HS-5 (cell line): ENCODE measurements around the gene MSL1.
"Not testable (repeated sequence)": the region's sequence is repeated elsewhere in the genome, so short reads cannot be mapped to it uniquely, and the experiment has no call there.

Source experiments
- DNase-seq: peaks from one replicate; pipeline ENCODE4 v3.0.0-alpha.2; 2012; ENCODE audit warnings: low read depth

Gene MSL1

DNA sequence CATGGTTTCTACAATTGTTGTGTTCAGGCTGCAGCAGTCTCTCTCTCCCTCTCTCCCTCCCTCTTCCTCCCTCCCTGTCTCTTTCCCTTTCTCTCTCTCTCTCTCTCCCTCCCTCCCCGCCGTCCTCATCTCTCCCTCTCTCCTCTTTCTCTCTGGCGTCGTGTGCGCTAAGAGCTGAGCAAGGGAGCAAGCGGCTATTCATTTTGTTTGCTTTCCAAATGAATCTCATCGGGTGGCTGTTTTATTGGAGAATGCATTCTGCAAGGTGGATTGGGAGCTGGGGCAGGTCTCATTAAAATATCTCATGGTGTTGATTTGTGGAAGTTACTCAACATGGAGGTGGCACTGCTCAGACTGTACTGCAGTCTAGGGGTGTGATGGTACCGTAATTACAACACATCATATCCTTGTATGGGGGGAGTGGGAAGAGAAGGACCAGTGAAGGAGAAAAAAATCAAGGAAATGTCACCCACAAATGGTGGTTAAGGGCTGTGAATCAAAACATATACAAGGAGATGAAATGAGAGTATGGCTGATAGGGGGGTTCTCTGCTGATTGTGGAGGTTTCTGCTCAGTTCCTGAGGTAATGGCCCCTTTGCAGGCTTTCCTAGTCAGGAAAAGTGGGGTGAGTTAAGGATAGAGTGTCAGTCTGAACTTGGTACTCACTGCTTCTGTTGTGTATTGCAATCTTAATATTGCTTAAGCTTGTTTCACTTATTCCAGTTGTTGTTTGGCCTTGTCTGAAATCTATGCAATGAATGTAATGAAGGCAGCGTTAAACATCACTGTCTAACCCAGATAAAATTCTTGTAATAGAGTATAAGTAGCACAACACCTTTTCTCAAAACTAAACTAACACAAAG, 2.7 kb downstream of the MSL1 start:
- no peak for DNase-seq

DNA sequence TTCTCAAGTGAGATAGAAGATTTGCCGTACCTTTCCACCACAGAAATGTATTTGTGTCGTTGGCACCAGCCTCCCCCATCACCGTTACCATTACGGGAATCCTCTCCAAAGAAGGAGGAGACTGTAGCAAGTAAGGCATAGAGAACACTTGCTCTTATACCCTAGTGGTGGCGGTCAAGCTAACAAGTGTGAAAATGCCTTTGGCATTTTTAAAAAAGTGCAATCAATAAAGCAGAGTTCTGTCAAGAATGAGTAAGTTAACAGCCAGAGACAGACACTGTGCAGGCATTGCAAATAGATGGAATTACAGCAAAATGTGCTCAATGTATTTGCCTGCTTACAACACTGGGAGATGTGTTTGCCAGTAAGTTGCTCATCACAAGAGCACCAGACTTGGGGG, 7.7 kb downstream of the MSL1 start:
- no peak for DNase-seq

DNA sequence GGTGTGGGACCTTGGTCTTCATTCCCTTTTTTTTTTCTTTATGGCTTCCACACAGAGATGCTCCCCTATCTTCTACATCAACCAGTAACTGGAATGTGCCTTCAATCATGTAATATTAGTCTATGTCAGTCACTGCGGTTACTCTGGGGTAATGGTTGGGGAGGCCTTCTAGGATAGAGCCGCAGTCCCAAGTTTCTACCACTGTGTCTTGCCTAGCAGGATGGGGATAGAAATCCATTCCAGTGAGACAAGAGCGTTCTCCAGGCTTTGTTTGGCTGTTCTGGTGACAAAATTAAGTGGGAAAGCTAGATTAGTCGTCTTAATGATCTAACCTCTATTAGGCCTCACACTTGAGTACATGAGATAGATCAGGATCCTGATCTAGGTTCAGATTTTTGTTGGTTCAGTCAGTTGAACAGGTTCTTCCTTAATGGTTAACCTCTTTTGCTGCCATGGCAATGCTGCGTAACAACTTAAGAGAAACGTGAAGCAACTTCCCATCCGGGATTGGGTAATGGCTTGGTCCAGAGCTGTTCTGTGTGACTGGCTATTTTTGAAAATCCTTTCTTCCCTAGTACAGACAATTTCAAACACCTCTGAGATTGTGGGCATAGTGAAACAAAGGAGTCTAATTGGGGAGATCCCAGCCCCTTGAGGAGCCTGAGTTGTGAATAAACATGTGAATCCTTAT, 8.7 kb downstream of the MSL1 start:
- DNase-seq: no peak

DNA sequence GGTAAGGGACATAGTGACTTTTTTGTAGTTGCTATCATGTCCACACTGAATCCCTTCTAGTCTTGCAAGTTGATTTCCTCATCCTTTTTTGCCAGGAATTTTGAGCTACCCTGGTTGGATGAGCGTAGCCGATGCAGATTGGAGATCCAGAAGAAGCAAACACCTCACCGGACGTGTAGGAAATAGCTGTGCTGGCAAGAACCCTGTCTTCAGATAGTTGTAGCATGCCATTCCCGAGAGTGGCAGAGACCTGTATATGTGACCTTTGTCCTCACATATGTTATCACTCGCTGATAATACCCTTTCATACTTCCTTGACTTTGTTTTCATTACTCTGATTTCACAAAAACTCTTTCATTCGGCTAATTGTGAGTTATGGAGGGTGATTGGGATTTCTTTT, 12.4 kb downstream of the MSL1 start:
- DNase-seq: no peak

DNA sequence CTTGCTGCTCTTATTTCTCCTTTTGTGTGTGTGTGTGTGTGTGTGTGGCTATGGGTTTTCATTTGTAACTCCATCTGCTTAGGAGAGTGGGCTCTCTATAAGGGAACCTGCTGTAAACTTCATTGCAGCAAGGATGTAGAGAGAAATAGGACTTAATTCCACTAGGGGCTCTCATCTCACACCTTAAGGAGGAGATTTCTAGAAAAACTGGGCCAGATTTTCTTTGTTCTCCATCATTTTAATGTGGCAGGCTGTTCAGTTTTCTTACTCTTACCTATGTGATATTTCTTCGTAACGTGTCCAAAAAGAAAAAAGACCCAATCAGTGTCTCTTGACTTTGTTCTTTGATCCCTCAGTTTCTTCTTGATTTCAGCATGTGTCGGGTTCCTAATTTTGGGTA, 14.0 kb downstream of the MSL1 start:
- DNase-seq: no peak

DNA sequence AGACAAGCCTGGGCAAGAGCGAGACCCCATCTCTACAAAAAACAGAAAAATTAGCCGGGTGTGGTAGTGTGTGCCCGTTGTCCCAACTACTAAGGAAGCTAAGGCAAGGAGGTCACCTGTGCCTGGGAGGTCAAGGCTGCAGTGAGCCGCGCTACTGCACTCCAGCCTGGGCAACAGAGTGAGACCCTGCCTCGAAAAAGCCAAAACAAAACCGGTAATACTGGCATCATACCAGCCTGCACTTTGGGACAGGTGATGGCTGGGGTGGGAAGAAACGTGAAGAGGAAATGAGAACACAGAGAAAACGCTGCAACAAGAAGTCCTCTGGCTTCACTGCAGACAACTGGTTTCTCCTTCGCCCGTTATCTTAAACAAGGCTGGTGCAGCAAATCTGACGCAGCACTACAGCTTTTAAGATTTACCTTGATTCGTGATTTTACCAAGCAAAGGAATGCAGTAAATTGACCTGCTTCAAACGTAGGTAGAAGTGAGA, 17.8 kb downstream of the MSL1 start:
- DNase-seq: no peak

DNA sequence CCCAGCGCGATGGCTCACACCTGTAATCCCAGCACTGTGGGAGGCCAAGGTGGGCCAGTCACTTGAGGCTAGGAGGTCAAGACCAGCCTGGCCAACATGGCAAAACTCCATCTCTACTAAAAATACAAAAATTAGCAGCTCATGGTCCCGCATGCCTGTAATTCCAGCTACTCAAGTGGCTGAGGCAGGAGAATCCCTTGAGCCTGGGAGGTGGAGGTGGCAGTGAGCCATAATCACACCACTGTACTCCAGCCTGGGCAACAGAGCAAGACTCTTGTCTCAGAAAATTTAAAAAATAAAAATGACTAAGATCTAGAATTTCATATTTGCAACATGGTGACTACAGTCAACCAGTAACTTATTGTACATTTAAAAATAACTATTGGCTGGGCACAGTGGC, 21.4 kb downstream of the MSL1 start:
- DNase-seq: not testable (repeated sequence)

DNA sequence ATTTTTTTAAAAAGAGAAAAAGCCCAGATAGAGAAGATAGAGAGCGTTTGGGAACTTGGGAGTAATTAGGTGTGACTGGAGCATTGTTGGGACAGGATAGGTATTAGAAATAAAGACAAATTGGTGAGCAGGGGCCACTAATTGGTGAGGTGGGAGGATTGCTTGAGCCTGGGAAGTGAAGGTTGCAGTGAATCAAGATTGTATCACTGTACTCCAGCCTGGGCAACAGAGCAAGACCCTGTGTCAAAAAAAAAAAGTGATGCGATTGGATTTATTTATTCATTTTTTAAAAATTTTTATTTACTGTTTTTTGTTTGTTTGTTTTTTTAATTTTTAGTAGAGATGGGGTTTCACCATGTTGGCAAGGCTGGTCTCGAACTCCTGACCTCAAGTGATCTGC, 23.7 kb downstream of the MSL1 start:
- DNase-seq: no peak

DNA sequence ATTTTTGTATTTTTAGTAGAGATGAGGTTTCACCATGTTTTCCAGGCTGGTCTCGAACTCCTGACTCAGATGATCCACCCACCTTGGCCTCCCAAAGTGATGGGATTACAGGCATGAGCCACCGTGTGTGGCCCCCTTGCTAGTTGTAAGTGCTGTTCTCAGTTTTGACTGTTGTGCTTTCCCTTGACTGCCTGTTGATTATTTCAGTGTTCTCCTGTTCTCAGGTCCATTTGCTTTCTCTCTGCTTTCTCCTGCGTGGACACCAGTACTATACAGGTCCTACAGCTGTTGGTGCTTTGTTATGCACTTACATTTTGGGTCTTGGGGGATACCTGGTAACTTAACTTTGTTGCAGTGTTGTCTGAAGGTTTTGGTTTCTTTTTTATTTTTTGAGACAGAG, 26.8 kb downstream of the MSL1 start:
- no peak for DNase-seq

DNA sequence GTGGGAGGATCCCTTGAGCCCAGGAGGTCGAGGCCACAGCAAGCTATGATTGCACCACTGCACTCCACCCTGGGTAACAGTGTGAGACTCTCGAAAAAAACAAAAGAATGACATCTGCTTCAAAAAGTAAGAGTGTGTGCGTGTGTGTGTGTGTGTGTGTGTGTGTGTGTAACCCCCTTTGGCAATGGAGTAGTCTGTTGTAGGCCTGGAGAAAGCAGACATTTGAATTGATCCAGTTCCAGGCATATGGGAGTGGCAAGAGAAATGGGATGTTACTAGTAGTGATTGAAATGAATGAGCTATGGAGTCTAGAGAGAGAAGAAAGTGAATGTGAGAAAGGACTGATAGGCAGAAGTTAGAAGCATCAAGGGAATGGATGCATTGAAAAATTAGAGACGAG, 28.5 kb downstream of the MSL1 start:
- no peak for DNase-seq

DNA sequence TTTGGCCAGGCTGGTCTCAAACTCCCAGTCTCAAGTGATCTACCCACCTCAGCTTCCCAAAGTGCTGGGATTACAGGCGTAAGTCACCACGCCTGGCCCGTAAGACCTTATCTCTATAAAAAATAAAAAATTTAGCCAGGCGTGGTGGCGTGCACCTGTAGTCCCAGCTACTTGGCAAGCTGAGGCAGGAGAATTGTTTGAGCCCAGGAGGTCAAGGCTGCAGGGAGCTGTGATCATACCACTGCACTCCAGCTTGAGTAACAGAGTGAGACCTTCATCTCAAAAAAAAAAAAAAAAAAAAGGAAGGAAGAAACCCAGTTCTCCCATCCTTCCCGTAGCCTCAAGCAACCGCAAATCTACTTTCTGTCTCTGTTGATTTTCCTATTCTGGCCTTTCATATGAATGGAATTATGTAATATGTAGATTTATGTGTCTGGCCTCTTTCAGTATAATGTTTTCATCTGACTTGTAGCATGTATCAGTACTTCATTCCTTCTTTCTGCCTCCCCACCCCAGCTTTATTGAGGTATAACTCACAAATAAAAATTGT, 29.7 kb downstream of the MSL1 start:
- no peak for DNase-seq

DNA sequence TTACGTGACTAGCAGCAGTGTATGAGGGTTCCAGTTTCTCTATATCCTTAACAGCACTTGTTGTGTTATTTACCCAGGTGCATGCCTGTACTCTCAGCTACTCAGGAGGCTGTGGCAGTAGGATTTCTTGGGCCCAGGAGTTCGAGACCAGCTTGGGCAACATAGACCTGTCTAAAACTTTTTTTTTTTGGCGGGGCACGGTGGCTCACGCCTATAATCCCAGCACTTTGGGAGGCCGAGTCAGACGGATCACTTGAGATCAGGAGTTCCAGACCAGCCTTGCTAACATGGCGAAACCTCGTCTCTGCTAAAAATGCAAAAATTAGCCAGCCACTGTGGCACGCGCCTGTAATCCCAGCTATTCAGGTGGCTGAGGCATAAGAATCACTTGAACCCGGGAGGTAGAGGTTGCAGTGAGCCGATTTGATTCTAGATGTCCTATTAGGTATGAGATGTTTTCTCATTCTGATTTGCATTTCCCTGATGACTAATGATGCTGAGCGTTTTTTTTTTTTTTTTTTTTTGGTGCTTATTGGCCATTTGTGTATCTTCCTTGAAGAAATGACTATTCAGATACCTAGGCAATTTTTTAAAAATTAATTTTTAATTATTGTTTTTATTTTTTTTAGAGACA, 31.9 kb downstream of the MSL1 start:
- DNase-seq: no peak

DNA sequence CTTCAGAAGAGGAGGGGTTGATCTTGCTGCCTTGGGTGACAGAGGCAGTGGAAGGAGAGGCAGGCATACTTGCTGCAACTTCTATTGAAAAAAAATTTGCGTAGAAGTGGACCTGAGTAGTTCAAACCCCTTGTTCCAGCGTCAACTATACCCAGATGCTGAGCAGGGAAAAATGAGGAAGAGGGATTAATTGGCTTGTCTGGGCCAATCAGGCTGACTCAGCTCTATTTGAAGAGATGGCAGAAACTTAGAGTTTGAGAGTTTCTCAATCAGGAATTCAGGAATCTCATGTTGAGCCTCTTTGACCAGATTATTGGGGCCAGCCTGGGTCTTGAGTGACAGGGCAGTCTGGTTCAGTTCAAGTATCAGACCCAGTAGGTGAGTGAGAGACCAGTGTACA, 36.2 kb downstream of the MSL1 start:
- DNase-seq: no peak

DNA sequence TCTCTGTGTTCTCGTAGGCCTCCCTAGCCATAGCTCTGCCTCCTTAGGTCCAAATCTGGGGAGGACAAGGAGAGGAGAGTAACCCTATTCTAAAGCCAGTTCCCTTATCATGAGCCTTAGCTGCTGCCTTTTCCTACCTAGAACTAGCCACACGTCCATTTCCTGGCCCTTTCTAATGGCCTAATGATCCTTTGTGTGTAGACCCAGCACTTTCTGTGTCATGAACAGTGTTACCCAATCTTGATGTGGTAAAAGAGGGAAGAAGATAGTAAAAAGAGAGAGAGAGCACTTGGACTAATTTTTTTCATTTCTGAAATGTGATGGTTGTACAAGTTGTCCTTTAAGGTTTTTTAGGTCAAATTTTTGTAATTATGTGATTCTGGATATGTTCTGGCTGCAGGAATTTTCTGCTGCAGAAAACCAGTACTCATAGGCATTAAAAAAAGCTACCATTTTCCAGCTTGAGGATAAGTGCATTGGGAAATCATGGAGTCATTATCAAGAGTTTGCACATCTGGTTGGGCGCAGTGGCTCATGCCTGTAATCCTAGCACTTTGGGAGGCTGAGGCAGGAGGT, 36.8 kb downstream of the MSL1 start:
- no peak for DNase-seq

DNA sequence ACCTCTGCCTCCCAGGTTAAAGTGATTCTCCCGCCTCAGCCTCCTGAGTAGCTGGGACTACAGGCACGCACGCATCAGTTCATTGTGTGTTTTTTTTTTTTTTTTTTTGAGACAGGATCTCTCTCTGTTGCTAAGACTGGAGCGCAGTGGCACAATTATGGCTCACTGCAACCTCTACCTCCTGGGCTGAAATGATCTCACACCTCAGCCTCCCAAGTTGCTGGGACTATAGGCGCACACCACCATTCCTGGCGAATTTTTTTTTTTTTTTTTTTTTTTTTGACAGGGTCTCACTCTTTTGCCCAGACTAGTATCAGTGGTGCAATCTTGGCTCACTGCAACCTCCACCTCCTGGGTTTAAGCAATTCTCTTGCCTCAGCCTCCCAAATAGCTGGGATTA, 37.7 kb downstream of the MSL1 start:
- DNase-seq: no peak

DNA sequence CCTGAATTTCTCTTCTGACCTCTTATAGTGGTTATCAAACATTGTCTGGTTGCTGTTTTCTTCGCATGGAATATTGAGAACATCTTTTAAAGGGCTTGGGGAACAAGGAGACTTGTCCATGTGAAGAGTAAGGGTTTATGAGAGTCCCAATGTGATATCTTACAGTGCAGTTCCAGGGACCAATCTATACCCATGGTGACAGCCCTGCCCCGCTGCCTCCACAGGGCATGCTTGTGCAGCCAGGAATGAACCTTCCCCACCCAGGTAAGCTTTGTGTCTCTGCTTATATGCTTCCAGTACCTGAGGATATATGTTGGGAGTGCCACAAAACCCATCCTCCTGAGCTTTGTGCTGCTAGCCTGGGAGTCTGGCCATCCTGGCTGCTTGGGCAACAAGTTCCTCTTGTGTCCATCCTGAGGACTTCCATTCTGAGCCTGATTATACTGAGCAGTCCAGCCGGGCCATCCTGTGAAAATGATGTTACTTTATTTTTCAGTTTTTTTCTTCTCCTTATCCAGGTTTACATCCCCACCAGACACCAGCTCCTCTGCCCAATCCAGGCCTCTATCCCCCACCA, 46.0 kb downstream of the MSL1 start:
- DNase-seq: no peak

DNA sequence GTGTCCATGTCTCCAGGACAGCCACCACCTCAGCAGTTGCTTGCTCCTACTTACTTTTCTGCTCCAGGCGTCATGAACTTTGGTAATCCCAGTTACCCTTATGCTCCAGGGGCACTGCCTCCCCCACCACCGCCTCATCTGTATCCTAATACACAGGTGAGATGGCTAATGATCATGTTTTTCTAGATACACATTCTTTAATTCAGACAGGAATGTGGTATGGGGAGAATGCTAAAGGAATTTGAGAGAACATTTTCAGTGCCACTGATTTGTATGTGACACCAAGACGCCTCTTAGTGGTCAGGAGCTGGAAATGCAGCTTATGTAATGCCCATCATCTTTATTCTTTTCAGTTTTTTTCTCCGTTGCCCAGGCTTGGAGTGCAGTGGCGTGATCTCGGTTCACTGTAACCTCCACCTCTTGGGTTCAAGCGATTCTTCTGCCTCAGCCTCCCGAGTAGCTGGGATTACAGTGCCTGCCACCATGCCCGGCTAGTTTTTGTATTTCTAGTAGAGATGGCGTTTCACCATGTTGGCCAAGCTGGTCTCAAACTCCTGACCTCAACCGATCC, 46.6 kb downstream of the MSL1 start:
- no peak for DNase-seq

DNA sequence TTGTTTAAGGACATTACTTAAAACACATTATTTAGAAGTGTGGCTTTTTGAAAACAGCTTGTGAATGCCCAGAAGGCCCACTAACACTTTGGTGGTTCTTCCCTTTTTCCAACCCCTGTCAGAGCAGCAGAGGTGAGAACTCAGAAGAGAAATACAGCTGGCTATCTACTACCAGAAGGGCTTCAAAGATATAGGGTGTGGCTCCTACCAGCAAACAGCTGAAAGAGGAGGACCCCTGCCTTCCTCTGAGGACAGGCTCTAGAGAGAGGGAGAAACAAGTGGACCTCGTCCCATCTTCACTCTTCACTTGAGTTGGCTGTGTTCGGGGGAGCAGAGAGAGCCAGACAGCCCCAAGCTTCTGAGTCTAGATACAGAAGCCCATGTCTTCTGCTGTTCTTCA, 48.6 kb downstream of the MSL1 start:
- DNase-seq: no peak

DNA sequence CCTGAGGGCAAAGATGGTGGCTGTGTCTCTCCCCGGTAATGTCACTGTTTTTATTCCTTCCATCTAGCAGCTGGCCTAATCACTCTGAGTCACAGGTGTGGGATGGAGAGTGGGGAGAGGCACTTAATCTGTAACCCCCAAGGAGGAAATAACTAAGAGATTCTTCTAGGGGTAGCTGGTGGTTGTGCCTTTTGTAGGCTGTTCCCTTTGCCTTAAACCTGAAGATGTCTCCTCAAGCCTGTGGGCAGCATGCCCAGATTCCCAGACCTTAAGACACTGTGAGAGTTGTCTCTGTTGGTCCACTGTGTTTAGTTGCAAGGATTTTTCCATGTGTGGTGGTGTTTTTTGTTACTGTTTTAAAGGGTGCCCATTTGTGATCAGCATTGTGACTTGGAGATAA, 50.0 kb downstream of the MSL1 start:
- no peak for DNase-seq

DNA sequence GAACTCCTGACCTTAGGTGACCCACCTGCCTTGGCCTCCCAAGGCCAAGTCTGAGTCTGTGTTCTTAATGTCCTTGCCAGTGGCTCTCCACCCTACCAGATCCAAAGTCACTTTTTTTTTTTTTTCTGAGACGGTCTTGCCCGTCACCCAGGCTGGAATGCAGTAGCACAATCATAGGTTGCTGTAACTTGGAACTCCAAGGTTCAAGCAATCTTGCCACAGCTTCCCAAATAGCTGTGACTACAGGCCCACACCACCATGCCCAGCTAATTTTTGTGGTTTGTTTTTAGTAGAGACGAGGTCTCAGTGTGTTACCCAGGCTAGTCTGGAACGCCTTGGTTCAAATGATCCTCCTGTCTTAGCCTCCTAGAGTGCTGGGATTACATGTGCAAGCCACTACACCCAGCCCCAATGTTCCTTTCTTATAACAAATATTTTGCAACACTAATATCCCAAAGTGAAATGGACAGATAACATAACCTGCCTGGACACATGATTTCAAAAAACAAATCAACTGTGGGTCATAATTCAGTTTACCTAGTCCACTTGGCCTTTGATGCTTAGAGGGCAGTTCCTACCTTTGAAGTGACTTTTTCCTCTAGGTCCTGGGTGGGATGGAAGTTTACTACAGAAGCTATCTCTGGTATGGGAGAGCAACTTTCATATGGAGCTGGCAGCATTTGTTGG, 51.5 kb downstream of the MSL1 start:
- DNase-seq: no peak

DNA sequence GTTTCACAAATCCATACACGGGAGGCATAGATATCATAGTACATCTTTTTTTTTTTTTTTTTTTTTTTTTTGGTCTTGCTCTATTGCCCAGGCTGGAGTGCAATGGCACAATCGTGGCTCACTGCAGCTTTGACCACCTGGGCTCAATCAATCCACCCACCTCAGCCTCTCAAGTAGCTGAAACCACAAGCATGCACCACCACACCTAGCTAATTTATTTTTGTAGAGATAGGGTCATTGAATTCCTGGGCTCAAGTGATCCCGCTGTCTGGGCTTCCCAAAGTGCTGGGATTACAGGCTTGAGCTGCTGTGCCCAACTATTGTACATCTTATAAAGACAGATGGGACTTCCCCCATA, 52.0 kb downstream of the MSL1 start:
- no peak for DNase-seq
